HepG2 (cell line): ENCODE data around the gene SOX12. TPM values are rescaled to one million over a fixed set of nuclear protein-coding genes. Genes with fewer than 3 reads are reported as not detected.
A peak's percentile ranks its signal among the peaks of the same experiment; 100 is the strongest.

Source experiments
- ATF1 ChIP-seq: IDR thresholded peaks from 2 replicates; pipeline ENCODE4 v1.6.1; 2016; ENCODE audit warnings: mild to moderate bottlenecking, control low read depth
- EHMT2 ChIP-seq: fragments of 200-600 bp; sonication (generic); IDR thresholded peaks from 2 replicates; pipeline ENCODE4 v1.7.0; 2017; ENCODE audit warnings: antibody characterized with exemption, low read depth, low read length, borderline replicate concordance
- ZFP36L1 ChIP-seq: sonication (generic); formaldehyde crosslinking; IDR thresholded peaks from 2 replicates; pipeline ENCODE4 v1.8.0; 2022; ENCODE audit warnings: mild to moderate bottlenecking, missing genetic modification reagents, moderate library complexity
- ZNF251 ChIP-seq: sonication (generic); formaldehyde crosslinking; IDR thresholded peaks from 2 replicates; pipeline ENCODE4 v1.9.0; 2021; ENCODE audit warnings: mild to moderate bottlenecking, missing genetic modification reagents
- ZNF292 ChIP-seq: sonication (generic); formaldehyde crosslinking; IDR thresholded peaks from 2 replicates; pipeline ENCODE4 v1.8.1; 2022; ENCODE audit warnings: mild to moderate bottlenecking, low read depth, missing genetic modification reagents, borderline replicate concordance
- ZNF350 ChIP-seq: sonication (generic); formaldehyde crosslinking; IDR thresholded peaks from 2 replicates; pipeline ENCODE4 v1.4.0; 2020; ENCODE audit warnings: mild to moderate bottlenecking, low read depth, missing genetic modification reagents, borderline replicate concordance
- ZNF383 ChIP-seq: sonication (generic); formaldehyde crosslinking; IDR thresholded peaks from 2 replicates; pipeline ENCODE4 v1.4.0; 2020; ENCODE audit warnings: missing genetic modification reagents, mild to moderate bottlenecking, borderline replicate concordance
- polyA plus RNA-seq, 8 experiments: library from polyadenylated mRNA; depleted of rRNA in 3 of 8; stranded (reverse) in 7 of 8; unstranded in 1 of 8; fragments of >200 nt; fragmentation: Illumina TruSeq in 4 of 8; extraction: Trizol in 4 of 8; gene quantifications; 2 replicates each; pipeline versions ENCODE4 v1.2.1 to v1.2.3, GENCODE V29; 2011 to 2016; ENCODE audit warnings: low read depth in 4 of 8, missing spikeins in 1 of 8, mixed read lengths in 1 of 8; ENCODE audit not compliant: insufficient read depth in 1 of 8
- total RNA-seq, 5 experiments: library from RNA; depleted of rRNA; stranded (reverse); fragments of >200 nt; fragmentation: Illumina TruSeq; extraction: Trizol; gene quantifications; 2 replicates each; pipeline ENCODE4 v1.2.3, GENCODE V29; 2016; ENCODE audit warnings: low read depth in 1 of 5
- TF ChIP-seq, protein P1 (sequence below): sonication (generic); formaldehyde crosslinking; IDR thresholded peaks from 2 replicates; pipeline ENCODE4 v1.4.0; 2020; ENCODE audit warnings: mild to moderate bottlenecking, missing genetic modification reagents
- TF ChIP-seq, protein P2 (sequence below): sonication (generic); formaldehyde crosslinking; IDR thresholded peaks from 2 replicates; pipeline ENCODE4 v1.9.0; 2022; ENCODE audit warnings: low read depth, missing genetic modification reagents
- TF ChIP-seq, protein P3 (sequence below): sonication (generic); formaldehyde crosslinking; IDR thresholded peaks from 2 replicates; pipeline ENCODE4 v1.4.0; 2020; ENCODE audit warnings: missing genetic modification reagents
- TF ChIP-seq, protein P4 (sequence below): sonication (generic); formaldehyde crosslinking; IDR thresholded peaks from 2 replicates; pipeline ENCODE4 v1.5.0; 2020; ENCODE audit warnings: mild to moderate bottlenecking, missing genetic modification reagents

SOX12 gene
- total and polyA plus RNA-seq, 2 of the 13 experiments (the other 11 are each of a cell fraction or from before 2014, with no cell fraction given): 10.0 to 18.7 TPM

DNA sequence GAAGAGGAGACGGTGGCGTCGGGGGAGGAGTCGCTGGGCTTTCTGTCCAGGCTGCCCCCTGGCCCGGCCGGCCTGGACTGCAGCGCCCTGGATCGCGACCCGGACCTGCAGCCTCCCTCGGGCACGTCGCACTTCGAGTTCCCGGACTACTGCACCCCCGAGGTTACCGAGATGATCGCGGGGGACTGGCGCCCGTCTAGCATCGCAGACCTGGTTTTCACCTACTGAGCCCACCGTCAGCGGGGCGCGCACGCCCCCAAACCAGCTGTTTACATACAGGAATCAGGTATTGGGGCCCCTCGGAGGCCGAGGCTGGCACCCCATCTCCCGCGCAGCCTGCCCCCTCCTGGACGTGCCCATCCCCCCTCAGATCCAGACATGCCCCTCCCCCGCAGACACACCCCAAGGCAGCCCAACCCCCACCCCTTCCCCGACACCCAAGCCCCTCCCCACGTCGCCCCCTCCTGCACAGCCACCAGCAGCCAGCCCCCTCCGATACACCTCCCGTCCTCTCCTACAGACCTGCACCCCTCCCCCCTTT is 1.4 kb downstream of the SOX12 start (continued):
- TF ChIP-seq, protein P1, sequence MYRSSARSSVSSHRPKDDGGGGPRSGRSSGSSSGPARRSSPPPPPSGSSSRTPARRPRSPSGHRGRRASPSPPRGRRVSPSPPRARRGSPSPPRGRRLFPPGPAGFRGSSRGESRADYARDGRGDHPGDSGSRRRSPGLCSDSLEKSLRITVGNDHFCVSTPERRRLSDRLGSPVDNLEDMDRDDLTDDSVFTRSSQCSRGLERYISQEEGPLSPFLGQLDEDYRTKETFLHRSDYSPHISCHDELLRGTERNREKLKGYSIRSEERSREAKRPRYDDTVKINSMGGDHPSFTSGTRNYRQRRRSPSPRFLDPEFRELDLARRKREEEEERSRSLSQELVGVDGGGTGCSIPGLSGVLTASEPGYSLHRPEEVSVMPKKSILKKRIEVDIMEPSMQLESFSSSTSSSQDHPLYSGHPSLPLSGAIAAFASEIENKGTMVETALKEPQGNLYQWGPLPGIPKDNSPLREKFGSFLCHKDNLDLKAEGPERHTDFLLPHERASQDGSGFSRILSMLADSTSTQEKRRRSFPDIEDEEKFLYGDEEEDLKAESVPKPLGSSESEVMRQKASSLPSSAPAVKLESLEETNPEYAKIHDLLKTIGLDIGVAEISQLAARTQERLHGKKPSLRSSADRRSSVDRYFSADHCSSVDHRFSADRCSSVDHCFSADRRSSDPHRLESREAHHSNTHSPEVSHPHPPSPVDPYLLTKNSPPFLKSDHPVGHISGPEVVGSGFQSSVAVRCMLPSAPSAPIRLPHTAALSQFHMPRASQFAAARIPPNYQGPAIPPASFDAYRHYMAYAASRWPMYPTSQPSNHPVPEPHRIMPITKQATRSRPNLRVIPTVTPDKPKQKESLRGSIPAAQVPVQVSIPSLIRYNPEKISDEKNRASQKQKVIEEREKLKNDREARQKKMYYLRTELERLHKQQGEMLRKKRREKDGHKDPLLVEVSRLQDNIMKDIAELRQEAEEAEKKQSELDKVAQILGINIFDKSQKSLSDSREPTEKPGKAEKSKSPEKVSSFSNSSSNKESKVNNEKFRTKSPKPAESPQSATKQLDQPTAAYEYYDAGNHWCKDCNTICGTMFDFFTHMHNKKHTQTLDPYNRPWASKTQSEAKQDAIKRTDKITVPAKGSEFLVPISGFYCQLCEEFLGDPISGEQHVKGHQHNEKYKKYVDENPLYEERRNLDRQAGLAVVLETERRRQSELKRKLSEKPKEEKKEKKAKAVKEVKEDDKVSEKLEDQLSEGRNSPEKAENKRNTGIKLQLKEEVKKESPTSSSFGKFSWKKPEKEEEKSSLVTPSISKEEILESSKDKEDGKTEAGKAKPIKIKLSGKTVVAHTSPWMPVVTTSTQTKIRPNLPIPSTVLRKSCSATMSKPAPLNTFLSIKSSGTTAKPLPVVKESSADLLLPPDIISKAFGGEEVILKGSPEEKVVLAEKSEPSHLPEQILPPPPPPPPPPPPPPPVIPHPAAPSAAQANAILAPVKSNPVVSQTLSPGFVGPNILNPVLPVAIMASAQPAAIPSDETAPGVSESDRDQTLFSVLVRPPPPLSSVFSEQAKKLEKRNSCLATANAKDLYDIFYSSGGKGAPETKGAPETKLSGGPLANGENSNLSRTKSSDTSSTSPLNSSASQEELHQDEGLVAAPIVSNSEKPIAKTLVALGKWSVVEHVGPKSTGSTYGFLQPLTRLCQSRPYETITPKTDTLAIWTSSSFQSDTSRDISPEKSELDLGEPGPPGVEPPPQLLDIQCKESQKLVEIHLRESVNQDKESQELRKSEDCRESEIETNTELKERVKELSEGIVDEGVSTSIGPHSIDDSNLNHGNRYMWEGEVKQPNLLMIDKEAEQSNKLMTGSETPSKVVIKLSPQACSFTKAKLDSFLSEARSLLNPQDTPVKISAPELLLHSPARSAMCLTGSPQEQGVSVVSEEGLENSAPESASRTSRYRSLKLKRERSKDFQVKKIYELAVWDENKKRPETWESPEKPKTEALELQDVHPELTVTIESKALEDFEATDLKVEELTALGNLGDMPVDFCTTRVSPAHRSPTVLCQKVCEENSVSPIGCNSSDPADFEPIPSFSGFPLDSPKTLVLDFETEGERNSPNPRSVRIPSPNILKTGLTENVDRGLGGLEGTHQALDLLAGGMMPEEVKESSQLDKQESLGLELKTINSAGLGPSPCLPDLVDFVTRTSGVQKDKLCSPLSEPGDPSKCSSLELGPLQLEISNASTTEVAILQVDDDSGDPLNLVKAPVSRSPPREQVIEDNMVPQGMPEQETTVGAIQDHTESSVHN (CRISPR knock-in tag): no peak; the same call in 1 of the 2 replicates
- TF ChIP-seq, protein P2, sequence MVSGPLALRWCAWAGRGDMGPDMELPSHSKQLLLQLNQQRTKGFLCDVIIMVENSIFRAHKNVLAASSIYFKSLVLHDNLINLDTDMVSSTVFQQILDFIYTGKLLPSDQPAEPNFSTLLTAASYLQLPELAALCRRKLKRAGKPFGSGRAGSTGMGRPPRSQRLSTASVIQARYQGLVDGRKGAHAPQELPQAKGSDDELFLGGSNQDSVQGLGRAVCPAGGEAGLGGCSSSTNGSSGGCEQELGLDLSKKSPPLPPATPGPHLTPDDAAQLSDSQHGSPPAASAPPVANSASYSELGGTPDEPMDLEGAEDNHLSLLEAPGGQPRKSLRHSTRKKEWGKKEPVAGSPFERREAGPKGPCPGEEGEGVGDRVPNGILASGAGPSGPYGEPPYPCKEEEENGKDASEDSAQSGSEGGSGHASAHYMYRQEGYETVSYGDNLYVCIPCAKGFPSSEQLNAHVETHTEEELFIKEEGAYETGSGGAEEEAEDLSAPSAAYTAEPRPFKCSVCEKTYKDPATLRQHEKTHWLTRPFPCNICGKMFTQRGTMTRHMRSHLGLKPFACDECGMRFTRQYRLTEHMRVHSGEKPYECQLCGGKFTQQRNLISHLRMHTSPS: no peak
- TF ChIP-seq ZNF383 (CRISPR knock-in tag) (no peak; the same call in 1 of the 2 replicates), ZNF251 (CRISPR knock-in tag) (no peak), ZFP36L1 (CRISPR knock-in tag) (no peak), ZNF292 (CRISPR knock-in tag) (peak; percentile 68; the same call in 1 of the 2 replicates), ATF1 (CRISPR knock-in tag) (no peak), ZNF350 (CRISPR knock-in tag) (no peak), EHMT2 (no peak)
- TF ChIP-seq, protein P3, sequence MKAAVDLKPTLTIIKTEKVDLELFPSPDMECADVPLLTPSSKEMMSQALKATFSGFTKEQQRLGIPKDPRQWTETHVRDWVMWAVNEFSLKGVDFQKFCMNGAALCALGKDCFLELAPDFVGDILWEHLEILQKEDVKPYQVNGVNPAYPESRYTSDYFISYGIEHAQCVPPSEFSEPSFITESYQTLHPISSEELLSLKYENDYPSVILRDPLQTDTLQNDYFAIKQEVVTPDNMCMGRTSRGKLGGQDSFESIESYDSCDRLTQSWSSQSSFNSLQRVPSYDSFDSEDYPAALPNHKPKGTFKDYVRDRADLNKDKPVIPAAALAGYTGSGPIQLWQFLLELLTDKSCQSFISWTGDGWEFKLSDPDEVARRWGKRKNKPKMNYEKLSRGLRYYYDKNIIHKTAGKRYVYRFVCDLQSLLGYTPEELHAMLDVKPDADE (CRISPR knock-in tag): no peak
- TF ChIP-seq, protein P4, sequence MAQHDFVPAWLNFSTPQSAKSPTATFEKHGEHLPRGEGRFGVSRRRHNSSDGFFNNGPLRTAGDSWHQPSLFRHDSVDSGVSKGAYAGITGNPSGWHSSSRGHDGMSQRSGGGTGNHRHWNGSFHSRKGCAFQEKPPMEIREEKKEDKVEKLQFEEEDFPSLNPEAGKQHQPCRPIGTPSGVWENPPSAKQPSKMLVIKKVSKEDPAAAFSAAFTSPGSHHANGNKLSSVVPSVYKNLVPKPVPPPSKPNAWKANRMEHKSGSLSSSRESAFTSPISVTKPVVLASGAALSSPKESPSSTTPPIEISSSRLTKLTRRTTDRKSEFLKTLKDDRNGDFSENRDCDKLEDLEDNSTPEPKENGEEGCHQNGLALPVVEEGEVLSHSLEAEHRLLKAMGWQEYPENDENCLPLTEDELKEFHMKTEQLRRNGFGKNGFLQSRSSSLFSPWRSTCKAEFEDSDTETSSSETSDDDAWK: no peak
